Fibroblast of mammary gland (primary cell): ENCODE data around the gene TBC1D14.

Experiments used
- DNase-seq: peaks from one replicate; pipeline ENCODE4 v3.0.0-alpha.2; 2010; ENCODE audit warnings: low read depth
- H3K4me3 ChIP-seq: 2 replicates; pipeline ENCODE4 v1.5.1; 2011; ENCODE audit warnings: low read depth, mild to moderate bottlenecking, low read length, moderate library complexity; ENCODE audit not compliant: control insufficient read depth
- TF ChIP-seq, protein P1 (sequence below): conservative IDR thresholded peaks from 2 replicates; pipeline ENCODE4 v1.5.1; 2011; ENCODE audit warnings: low read depth, low read length, inconsistent platforms; ENCODE audit not compliant: control insufficient read depth, insufficient read depth

The TBC1D14 gene

DNA sequence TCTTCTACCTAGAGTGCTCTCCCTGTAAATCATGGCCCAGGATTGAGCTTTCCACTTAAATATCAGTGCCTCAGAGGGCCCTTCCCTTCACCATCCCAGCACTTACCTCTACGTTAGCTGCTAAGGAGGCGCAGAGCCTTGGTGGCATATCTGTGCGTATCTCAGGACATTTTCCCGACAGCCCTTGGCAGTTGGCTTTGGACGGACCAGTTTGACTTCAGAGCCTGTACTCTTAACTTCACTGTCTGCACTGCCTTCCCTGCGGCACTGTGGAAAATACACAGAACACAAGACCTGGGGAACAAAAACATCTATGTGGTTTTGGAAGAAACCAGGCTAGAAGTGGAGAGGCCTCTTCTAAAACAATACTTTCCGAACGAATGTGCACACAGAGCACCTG, 135.9 kb downstream of the TBC1D14 start:
- DNase-seq = no peak
- no peak overlapping the region for H3K4me3 ChIP-seq
- TF ChIP-seq, protein P1, sequence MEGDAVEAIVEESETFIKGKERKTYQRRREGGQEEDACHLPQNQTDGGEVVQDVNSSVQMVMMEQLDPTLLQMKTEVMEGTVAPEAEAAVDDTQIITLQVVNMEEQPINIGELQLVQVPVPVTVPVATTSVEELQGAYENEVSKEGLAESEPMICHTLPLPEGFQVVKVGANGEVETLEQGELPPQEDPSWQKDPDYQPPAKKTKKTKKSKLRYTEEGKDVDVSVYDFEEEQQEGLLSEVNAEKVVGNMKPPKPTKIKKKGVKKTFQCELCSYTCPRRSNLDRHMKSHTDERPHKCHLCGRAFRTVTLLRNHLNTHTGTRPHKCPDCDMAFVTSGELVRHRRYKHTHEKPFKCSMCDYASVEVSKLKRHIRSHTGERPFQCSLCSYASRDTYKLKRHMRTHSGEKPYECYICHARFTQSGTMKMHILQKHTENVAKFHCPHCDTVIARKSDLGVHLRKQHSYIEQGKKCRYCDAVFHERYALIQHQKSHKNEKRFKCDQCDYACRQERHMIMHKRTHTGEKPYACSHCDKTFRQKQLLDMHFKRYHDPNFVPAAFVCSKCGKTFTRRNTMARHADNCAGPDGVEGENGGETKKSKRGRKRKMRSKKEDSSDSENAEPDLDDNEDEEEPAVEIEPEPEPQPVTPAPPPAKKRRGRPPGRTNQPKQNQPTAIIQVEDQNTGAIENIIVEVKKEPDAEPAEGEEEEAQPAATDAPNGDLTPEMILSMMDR = no peak

DNA sequence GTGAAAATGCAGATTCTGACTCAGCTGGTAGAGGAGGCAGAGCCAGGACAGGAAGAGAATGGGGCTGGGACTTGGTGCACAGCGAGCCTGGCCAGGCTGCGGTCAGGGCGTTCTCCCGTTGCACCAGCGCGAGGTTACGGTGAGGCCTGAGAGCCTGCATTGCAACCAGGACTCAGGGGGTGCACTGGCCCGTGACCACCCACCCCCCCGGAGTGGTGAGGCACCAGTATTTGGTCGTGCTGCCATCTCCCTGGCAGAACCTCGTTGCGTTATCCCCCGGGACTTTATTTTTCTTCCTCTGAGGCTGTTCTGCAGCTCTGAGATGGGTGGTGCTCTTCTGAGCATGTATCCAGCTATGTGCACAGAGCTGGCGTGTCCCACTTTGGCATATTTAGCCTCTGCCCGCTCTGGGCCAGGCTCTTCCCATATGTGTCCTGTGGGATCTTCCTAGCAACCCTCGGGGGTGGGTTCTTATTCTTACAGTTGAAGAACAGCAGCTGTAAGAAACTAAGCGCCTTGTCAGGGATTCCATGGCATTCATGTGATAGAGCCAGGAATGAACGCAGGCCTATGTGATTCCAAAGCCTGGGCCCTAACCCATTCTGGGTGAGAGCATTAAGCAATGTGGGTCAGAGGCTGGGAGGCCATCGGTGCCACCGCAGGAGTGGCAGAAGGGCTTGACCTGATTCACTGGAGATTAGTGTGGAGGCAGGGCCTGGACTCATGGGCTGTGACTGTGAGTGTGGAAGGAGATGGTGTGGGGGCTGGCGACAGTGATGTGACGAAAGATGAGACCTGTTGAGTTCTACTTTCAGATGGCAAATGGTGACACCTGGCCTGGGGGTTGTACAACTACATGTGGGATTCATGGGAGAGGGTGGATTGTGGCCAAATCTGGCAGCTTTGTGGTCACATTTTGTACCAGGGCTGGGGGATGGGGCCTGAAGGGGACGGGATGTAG, 136.6 kb downstream of the TBC1D14 start:
- H3K4me3 ChIP-seq = no peak overlapping the region
- TF ChIP-seq, protein P1 = no peak
- DNase-seq = no peak

DNA sequence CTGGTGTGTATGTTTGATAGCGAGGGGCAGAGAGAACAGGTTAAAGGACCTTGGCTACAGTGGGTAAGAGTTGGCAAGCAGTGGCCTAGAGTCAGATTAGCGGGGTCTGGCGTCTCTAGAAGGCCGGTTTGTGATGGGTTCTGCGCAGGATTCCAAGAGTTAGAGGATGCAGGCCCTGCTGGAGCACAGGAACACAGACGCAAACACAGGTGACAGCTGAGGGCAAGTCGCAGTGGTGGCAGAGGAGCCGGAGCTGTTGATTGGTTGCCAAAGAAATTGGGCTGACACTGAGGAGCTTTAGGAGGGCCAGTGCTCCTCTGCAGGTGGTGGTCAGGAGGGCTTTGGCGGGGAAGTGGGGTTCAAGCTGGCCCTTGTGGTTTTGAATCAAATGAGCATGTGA, 137.3 kb downstream of the TBC1D14 start:
- TF ChIP-seq, protein P1 = no peak
- no peak overlapping the region for H3K4me3 ChIP-seq
- DNase-seq = no peak

DNA sequence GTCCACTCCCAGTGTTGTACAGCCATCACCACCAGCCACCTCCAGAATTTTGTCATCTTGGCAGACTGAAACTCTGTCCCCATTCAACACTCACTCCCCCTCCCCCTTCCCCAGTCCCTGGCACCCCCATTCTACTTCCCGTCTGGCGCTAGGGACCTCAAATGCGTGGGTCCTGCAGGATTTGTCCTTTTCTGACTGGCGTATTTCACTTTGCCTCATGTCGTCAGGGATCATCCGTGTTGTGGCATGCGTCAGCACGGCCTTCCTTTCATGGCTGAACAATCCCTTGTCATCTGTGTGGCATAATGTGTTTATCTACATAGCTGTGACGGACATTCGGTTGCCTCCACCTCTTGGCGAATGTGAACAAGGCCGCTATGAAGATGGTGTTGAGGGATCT, 139.0 kb downstream of the TBC1D14 start:
- TF ChIP-seq, protein P1 = no peak
- no peak for DNase-seq
- H3K4me3 ChIP-seq = no peak overlapping the region

DNA sequence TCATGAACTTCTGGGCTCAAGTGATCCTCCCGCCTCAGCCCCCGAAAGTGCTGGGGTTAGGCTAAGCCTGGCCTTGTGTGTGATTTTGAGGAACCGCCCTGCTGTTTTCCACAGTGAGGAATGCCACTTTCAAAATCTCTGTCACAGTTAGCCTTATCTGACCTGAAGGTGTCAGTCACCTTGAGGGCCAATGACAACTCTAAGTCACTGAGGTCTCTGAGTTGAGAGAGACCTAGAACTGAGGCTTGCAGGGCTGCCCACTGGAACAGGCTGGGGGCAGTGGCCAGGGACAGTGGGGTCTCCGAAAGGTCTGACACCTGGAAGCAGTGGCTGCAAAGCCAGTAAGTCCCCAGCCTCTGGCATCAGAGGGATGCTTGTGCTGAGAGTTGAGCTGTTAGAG, 139.7 kb downstream of the TBC1D14 start:
- TF ChIP-seq, protein P1 = no peak
- no peak for DNase-seq
- H3K4me3 ChIP-seq = no peak overlapping the region

DNA sequence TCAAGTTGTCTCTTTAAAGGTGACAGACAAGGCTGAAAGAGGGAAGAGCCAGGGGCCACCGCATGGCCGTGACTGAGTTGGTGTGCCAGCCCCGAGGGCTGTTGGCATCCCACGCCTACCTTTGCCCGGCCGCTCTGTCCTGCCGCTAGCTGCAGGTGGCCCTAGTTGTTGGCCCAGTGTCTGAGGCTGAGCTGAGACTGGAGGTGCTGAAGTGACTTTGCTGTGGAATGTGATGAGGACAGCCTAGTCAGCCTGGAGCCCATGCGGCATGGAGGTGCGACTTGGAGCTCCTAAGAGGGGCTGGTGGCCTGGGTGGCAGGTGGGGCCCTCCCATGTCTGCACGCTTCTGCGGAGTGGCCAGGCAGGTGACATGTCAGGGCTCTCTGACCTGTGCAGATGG, 140.1 kb downstream of the TBC1D14 start:
- TF ChIP-seq, protein P1 = no peak
- DNase-seq = no peak
- no peak overlapping the region for H3K4me3 ChIP-seq
